Frontal cortex (tissue), 4 donors: ENCODE measurements around the gene BTNL8. TPM values are rescaled to one million over a fixed set of nuclear protein-coding genes. Genes with fewer than 3 reads are reported as not detected.
A peak's percentile ranks its signal among the peaks of the same experiment; 100 is the strongest.

ENCODE experiments used
- DNase-seq, 2 donors: peaks; one replicate each; pipeline ENCODE4 v3.0.0; 2012; ENCODE audit warnings: low spot score in 2 of 2
- FAIRE-seq: peaks from 2 replicates; lab custom pipeline; 2012; peaks lifted over from hg19 to GRCh38; lab: Jason Lieb, UNC
- total RNA-seq: library from RNA; depleted of rRNA; stranded (reverse); fragments of >200 nt; gene quantifications from one replicate; pipeline ENCODE4 v1.2.3, GENCODE V29; 2014
- donor health status: control.
- donor health status: control.
- donor health status: control.

The BTNL8 gene
- not detected for total RNA-seq

- no peak for FAIRE-seq
- no peak for DNase-seq
Observed at GRCh38 chr5:180898621-180899246, at the start of gene BTNL8. TSS of gene BTNL8 (plus strand) at chr5:180899159. CDS start at chr5:180899311, 152 bp downstream.

- no peak for DNase-seq
- FAIRE-seq: no peak
Observed at GRCh38 chr5:180849827-180850226, 49.1 kb upstream of the BTNL8 start.

- no peak for DNase-seq
- FAIRE-seq: no peak
Observed at GRCh38 chr5:180850434-180851078, 48.4 kb upstream of the BTNL8 start.

GRCh38 chr5:180852495-180852894 lies 46.5 kb upstream of the BTNL8 start:
- FAIRE-seq (no peak), DNase-seq (no peak)

- DNase-seq (no peak), FAIRE-seq (no peak)
Observed at GRCh38 chr5:180853121-180853847, 45.7 kb upstream of the BTNL8 start.

- DNase-seq: no peak
- FAIRE-seq: no peak
Observed at GRCh38 chr5:180853848-180854176, 45.1 kb upstream of the BTNL8 start.

- FAIRE-seq: no peak
- no peak for DNase-seq
Observed at GRCh38 chr5:180858586-180858985, 40.4 kb upstream of the BTNL8 start.

- FAIRE-seq: no peak
- DNase-seq: peak; percentile 28 to 42
Observed at GRCh38 chr5:180860273-180860886, 38.6 kb upstream of the BTNL8 start.

GRCh38 chr5:180860887-180861822 lies 37.8 kb upstream of the BTNL8 start, which contains the start of gene ZFP62:
TSS of gene ZFP62 (minus strand) at chr5:180861276. CDS start at chr5:180861219, 57 bp downstream.
- DNase-seq (peak; percentile 88 to 90), FAIRE-seq (no peak)

GRCh38 chr5:180862645-180863044 lies 36.3 kb upstream of the BTNL8 start:
- DNase-seq: no peak
- FAIRE-seq: no peak

- DNase-seq: no peak
Observed at GRCh38 chr5:180865981-180866695, 32.8 kb upstream of the BTNL8 start.

GRCh38 chr5:180866985-180867384 lies 32.0 kb upstream of the BTNL8 start:
- no peak for FAIRE-seq
- DNase-seq: no peak

More at GRCh38 chr5:180865981-180866695, 32.8 kb upstream of the BTNL8 start:
- no peak for FAIRE-seq

GRCh38 chr5:180868960-180869359 lies 30.0 kb upstream of the BTNL8 start:
- FAIRE-seq (no peak), DNase-seq (peak in 1 of 2 donors; percentile 52)

GRCh38 chr5:180869587-180869986 lies 29.4 kb upstream of the BTNL8 start:
- FAIRE-seq (no peak), DNase-seq (no peak)

GRCh38 chr5:180870276-180871068 lies 28.5 kb upstream of the BTNL8 start:
- FAIRE-seq: no peak

GRCh38 chr5:180872419-180872818 lies 26.5 kb upstream of the BTNL8 start:
- FAIRE-seq: no peak
- no peak for DNase-seq

More at GRCh38 chr5:180870276-180871068, 28.5 kb upstream of the BTNL8 start:
- DNase-seq: no peak

- FAIRE-seq (no peak), DNase-seq (no peak)
Observed at GRCh38 chr5:180873615-180874520, 25.1 kb upstream of the BTNL8 start.
